Kidney glomerular epithelial cell (primary cell): ENCODE data around the gene ZMAT3.
"Not testable (repeated sequence)": the region's sequence is repeated elsewhere in the genome, so short reads cannot be mapped to it uniquely, and the experiment has no call there.

Source experiments
- DNase-seq: peaks from one replicate; lab custom pipeline; 2025; lab: John Stamatoyannopoulos, UW

The ZMAT3 gene

GRCh38 chr3:179068779-179069530, 2.7 kb downstream of the ZMAT3 start:
- DNase-seq = peak; percentile 13

DNA sequence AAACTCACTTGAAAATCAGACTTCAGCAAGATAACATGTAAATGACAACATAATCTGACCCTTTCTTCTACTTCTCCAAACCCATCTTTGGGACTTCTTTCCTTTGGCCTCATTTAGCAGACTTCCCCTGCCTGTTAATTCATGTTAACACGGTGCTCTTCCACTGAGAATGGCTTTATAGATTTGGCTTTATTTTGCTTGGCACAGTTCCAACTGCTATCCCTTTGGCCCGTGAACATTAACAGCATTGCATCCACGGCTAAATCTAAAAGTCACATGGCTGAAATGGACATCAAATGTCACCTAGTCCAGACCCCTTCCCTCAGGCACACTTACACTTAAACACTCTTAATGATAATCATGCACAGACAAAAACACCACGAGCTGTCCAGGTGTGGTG, 3.8 kb downstream of the ZMAT3 start:
- no peak for DNase-seq

DNA sequence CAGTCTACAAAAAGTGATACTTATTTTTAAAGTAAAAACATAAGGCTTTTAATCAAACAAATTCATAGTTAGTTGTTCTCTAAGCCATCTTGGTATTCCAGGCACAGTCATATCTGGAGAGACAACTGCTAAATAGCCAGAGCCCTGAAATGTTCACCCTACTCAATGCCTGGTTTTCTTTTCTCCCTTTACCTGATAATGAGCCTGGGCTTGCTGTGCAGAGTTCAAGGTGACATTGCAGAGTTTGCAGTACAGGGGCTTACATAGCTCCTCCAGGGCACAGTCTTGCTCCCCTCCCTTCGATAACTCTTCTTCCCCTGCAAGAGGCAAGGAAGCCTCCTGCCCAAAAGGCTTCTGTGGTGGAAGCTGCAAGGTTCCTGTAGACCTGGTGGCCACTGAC, 4.3 kb downstream of the ZMAT3 start:
- no peak for DNase-seq

- DNase-seq = no peak
These were observed 7.6 kb downstream of the ZMAT3 start for GRCh38 chr3:179063945-179064560.

DNA sequence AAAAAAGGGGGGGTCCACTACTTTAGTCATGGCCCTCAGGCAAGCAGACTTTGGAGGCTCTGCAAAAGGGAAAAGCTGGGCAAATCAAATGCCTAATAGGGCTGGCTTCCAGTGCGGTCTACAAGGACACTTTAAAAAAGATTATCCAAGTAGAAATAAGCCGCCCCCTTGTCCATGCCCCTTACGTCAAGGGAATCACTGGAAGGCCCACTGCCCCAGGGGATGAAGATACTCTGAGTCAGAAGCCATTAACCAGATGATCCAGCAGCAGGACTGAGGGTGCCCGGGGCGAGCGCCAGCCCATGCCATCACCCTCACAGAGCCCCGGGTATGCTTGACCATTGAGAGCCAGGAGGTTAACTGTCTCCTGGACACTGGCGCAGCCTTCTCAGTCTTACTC, 15.3 kb downstream of the ZMAT3 start:
- DNase-seq = no peak

DNA sequence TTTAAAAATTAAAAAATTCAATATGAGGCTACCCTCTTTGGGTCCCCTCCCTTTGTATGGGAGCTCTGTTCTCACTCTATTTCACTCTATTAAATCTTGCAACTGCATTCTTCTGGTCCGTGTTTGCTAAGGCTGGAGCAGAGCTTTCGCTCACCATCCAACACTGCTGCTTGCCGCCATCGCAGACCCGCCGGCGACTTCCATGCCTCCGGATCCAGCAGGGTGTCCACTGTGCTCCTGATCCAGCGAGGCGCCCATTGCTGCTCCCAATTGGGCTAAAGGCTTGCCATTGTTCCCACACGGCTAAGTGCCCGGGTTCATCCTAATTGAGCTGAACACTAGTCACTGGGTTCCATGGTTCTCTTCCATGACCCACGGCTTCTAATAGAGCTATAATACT, 17.0 kb downstream of the ZMAT3 start:
- DNase-seq = not testable (repeated sequence)

DNA sequence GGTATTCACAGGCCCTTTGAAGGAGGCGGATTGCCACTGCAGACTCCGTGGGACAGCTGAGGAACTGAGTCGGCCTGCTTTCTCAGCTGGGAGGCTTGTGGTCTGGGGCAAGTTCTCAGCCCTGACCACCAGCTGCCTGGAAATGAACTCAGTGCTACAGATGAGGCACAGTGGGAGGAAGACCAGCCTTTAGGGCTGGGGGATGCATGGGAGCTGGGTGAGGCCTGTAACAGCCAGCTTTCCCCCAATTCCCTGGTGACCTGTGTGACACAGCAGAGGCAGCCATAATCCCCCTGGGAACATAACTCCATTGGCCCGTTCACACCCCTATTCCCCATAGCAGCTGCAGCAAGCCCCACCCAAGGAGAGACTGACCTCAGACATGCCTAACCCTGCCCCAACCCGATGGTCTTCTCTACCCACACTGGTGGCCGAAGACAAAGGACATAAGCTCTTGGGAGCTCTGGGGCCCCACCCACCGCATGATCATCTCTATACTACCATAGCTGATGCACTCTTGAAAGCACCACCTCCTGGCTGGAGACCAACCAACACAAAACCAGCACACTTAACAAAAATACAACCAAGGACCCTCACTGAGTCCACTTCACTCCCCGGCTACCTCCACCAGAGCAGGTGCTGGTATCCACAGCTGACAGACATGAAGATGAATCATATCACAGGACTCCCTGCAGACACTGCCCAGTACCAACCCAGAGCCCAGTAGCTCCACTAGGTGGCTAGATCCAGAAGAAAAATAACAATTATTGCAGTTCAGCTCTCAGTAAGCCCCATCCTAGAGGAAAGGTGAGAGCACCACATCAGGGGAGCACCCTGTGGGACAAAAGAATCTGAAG, 24.9 kb downstream of the ZMAT3 start:
- DNase-seq = no peak

GRCh38 chr3:179045719-179046402, 25.7 kb downstream of the ZMAT3 start:
- no peak for DNase-seq

DNA sequence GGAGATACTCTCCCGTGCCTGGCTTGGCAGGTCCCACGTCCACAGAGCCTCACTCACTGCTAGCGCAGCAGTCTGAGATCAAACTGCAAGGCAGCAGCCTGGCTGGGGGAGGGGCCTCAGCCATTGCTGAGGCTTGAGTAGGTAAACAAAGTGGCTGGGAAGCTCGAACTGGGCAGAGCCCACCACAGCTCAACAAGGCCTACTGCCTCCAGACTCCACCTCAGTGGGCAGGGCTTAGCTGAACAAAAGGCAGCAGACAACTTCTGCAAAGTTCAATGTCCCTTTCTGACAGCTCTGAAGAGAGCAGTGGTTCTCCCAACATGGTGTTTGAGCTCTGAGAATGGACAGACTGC, 32.7 kb downstream of the ZMAT3 start:
- not testable (repeated sequence) for DNase-seq

- no peak for DNase-seq
These were observed 33.3 kb downstream of the ZMAT3 start for GRCh38 chr3:179038216-179038898.

- peak; percentile 76 for DNase-seq
These were observed 34.3 kb downstream of the ZMAT3 start for GRCh38 chr3:179037351-179037750.

- no peak for DNase-seq
These were observed 34.8 kb downstream of the ZMAT3 start for GRCh38 chr3:179036626-179037300.

- DNase-seq = peak; percentile 16
These were observed 35.4 kb downstream of the ZMAT3 start for GRCh38 chr3:179036226-179036625.

- DNase-seq = no peak
These were observed 36.4 kb downstream of the ZMAT3 start for GRCh38 chr3:179035232-179035631.

DNA sequence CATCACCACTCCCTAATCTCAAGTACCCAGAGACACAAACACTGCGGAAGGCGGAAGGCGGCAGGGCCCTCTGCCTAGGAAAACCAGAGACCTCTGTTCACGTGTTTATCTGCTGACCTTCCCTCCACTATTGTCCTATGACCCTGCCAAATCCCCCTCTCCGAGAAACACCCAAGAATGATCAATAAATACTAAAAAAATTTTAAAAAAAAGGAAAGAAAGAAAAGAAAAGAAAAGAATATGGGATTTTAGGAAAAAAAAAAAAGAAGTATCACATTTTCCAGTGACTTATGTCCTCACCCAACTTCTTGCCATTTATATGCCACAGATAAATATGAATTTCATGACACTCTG, 38.3 kb downstream of the ZMAT3 start:
- DNase-seq = not testable (repeated sequence)

GRCh38 chr3:179032454-179033303, 38.9 kb downstream of the ZMAT3 start:
- DNase-seq = not testable (repeated sequence)

- DNase-seq = no peak
These were observed 42.5 kb downstream of the ZMAT3 start for GRCh38 chr3:179029096-179029495.

DNA sequence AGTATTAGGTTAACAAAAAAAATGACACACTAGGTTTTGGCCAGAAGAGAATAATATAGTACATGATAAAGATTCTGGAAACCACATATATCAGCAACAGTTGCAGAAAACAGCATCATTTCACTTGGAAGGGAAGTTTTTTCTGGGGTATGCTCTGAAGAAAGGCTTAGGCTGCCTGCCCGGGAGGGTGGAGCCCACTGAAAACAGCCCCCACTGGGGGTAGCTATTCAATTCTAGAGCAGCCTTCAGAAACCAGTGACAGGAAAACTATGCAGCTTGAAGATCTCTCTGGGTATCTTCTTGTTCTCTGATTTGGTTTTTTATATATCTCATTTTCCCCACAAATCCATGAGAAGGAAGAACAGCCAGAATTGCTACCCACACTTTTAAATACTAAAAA, 43.2 kb downstream of the ZMAT3 start:
- DNase-seq = no peak

GRCh38 chr3:179027326-179027900, 44.2 kb downstream of the ZMAT3 start:
- no peak for DNase-seq

DNA sequence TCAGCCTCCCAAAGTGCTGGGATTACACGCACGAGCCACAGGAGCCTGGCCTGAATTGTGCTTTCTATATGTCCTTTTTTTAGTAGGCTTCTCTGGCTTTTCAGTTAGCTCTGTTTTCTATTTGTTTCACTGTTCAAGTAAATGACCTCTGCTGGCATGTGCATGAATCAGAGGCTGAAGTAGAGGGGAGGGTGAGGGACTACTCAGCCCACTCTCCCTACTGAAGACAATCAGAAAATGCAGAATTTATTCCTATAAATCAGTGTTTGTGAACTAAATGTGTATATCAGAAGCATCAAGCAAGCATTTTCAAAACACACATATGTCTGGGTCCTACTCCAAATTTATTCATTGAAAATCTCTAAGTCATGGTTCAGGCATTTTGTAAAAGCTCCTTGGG, 45.0 kb downstream of the ZMAT3 start:
- peak; percentile 7 for DNase-seq
